Adrenal gland (tissue), 5 donors: ENCODE results near the gene ELP5.

Experiments
- POLR2A ChIP-seq, 2 donors: fragments of 450-650 bp; IDR thresholded peaks; one replicate each; pipeline ENCODE4 v1.6.1; 2017; ENCODE audit warnings: antibody characterized with exemption in 2 of 2, mild to moderate bottlenecking in 2 of 2, moderate library complexity in 1 of 2
- TF ChIP-seq, protein P1 (sequence below), 6 experiments: fragments of 450-650 bp in 4 of 6; fragments of 200-600 bp in 2 of 6; sonication (generic) in 1 of 6; IDR thresholded peaks; 1 replicate in 5 of 6; 2 replicates in 1 of 6; pipeline versions ENCODE4 v1.5.1 to v1.8.0; 2016 to 2021; ENCODE audit warnings: antibody characterized with exemption in 6 of 6, mild to moderate bottlenecking in 2 of 6, moderate library complexity in 1 of 6
- donor health status: DM: no; HTN: no; CAD: no.

DNA sequence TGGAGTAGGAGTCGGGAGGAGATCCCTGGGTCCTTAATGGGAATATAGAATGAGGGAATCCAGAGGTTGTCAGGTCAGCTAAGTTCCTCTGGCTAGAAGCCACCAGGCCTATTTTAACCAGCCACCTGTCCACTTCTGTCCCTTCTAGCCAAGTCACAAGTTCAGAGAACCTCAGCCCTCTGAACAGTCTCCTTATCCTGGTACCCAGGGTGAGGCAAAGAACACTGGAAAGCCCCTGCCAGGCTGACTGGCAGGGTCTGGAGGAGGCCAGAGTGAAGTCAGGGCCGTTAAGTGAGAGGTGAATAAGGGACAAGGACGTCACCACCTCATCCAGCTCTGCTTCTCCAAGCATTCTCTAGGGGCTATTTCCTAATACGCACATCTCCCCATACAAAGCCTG, 3.2 kb upstream of the ELP5 start:
- TF ChIP-seq, protein P1, sequence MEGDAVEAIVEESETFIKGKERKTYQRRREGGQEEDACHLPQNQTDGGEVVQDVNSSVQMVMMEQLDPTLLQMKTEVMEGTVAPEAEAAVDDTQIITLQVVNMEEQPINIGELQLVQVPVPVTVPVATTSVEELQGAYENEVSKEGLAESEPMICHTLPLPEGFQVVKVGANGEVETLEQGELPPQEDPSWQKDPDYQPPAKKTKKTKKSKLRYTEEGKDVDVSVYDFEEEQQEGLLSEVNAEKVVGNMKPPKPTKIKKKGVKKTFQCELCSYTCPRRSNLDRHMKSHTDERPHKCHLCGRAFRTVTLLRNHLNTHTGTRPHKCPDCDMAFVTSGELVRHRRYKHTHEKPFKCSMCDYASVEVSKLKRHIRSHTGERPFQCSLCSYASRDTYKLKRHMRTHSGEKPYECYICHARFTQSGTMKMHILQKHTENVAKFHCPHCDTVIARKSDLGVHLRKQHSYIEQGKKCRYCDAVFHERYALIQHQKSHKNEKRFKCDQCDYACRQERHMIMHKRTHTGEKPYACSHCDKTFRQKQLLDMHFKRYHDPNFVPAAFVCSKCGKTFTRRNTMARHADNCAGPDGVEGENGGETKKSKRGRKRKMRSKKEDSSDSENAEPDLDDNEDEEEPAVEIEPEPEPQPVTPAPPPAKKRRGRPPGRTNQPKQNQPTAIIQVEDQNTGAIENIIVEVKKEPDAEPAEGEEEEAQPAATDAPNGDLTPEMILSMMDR (IDR thresholded peaks at IDR 0.05), result no peak
- TF ChIP-seq POLR2A (IDR thresholded peaks at IDR 0.05), result no peak
